CD4-positive, alpha-beta memory T cell (primary cell): ENCODE data around the gene SP100. TPM values are rescaled to one million over a fixed set of nuclear protein-coding genes. Genes with fewer than 3 reads are reported as not detected.

Source experiments
- CTCF ChIA-PET: fragments of 350-600 bp; sonication (Branson Sonifier 250); formaldehyde crosslinking; loops from one replicate; lab custom pipeline; 2021; ENCODE audit warnings: inconsistent platforms; ENCODE audit not compliant: partially characterized antibody; lab: Charles Lee
- POLR2A ChIA-PET: fragments of 350-600 bp; sonication (Branson Sonifier 250); formaldehyde crosslinking; loops from one replicate; lab custom pipeline; 2021; ENCODE audit not compliant: partially characterized antibody; lab: Charles Lee
- DNase-seq, 5 donors: peaks; one replicate each; pipeline versions ENCODE4 v3.0.0 to v3.0.0-alpha.2; 2020 to 2022; ENCODE audit warnings: mixed read lengths in 1 of 5
- H3K27ac ChIP-seq: one replicate; pipeline ENCODE4 v1.7.0; 2013; ENCODE audit warnings: low read depth, low read length
- H3K27me3 ChIP-seq: 2 replicates; pipeline ENCODE4 v1.7.0; 2013; ENCODE audit warnings: mild to moderate bottlenecking, low read length, moderate library complexity; ENCODE audit not compliant: insufficient read depth
- H3K36me3 ChIP-seq: 2 replicates; pipeline ENCODE4 v1.7.0; 2013; ENCODE audit warnings: mild to moderate bottlenecking, low read length, moderate library complexity; ENCODE audit not compliant: insufficient read depth
- H3K4me1 ChIP-seq: 2 replicates; pipeline ENCODE4 v1.7.0; 2013; ENCODE audit warnings: mild to moderate bottlenecking, low read length, moderate library complexity; ENCODE audit not compliant: insufficient read depth
- H3K4me3 ChIP-seq, 2 donors: one replicate each; pipeline ENCODE4 v1.7.0; 2013; ENCODE audit warnings: low read length in 2 of 2, mild to moderate bottlenecking in 1 of 2
- H3K9me3 ChIP-seq, 2 donors: one replicate each; pipeline ENCODE4 v1.7.0; 2013; ENCODE audit warnings: low read length in 2 of 2, control low read depth in 1 of 2; ENCODE audit not compliant: control insufficient read depth in 1 of 2
- H3K27ac Mint-ChIP-seq, 7 donors: one replicate each; pipeline ENCODE4 v1.8.0; 2020 to 2021; ENCODE audit warnings: mixed read lengths in 7 of 7, mild to moderate bottlenecking in 6 of 7, inconsistent platforms in 3 of 7, moderate library complexity in 3 of 7
- H3K27me3 Mint-ChIP-seq, 2 donors: one replicate each; pipeline ENCODE4 v1.8.0; 2020 to 2021; ENCODE audit warnings: mixed read lengths in 2 of 2
- H3K36me3 Mint-ChIP-seq, 2 donors: one replicate each; pipeline ENCODE4 v1.8.0; 2020 to 2021; ENCODE audit warnings: mixed read lengths in 2 of 2, inconsistent platforms in 1 of 2, mild to moderate bottlenecking in 1 of 2
- H3K4me1 Mint-ChIP-seq, 4 donors: one replicate each; pipeline ENCODE4 v1.8.0; 2020 to 2021; ENCODE audit warnings: mixed read lengths in 4 of 4, mild to moderate bottlenecking in 1 of 4
- H3K4me3 Mint-ChIP-seq, 8 donors: one replicate each; pipeline ENCODE4 v1.8.0; 2020 to 2021; ENCODE audit warnings: mixed read lengths in 8 of 8, mild to moderate bottlenecking in 7 of 8, moderate library complexity in 6 of 8, inconsistent platforms in 3 of 8
- H3K9me3 Mint-ChIP-seq, 8 donors: one replicate each; pipeline ENCODE4 v1.8.0; 2020 to 2021; ENCODE audit warnings: mixed read lengths in 8 of 8, mild to moderate bottlenecking in 5 of 8, inconsistent platforms in 3 of 8, moderate library complexity in 1 of 8
- intact Hi-C: fragments of 100-400 bp; cut with micrococcal nuclease; formaldehyde crosslinking; loops from one replicate; pipeline ENCODE4 v1.15.1; 2023
- polyA plus RNA-seq, 2 donors: library from polyadenylated mRNA; unstranded; fragments of 300-500 nt; fragmentation: Illumina TruSeq; gene quantifications; one replicate each; pipeline ENCODE4 v1.2.3, GENCODE V29; 2021
- total RNA-seq, 2 experiments: library from RNA; stranded (reverse); gene quantifications; one replicate each; pipeline ENCODE4 v1.2.3, GENCODE V29; 2021

SP100 gene
- total and polyA plus RNA-seq, 4 experiments from 2014 or later = 101 to 226 (median 216) TPM

DNA sequence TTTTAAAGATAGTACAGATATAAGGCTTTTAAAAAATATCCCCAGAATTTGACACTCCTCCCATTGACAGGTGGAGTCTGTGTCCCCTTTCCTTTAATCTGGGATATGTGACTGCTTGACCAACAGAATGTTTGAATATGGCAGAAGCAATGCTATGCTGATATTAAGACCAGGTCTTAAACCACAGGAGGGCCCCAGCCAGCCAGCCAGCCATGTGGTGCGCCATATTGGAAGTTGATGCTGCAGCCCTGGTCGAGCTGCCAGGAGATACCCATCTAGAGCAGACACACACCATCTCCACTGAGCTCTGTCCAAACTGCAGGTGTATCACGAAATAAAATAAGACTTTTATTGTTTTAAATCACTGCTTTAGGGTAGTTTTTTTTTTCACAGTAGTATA, 174.3 kb downstream of the SP100 start:
- ChIA-PET CTCF (no interaction called here), POLR2A (interaction anchor here (1.4 kb wide), 1 partner anchor 13 kb away, joined by 7 read pairs; no protein-coding TSS in a partner anchor)

DNA sequence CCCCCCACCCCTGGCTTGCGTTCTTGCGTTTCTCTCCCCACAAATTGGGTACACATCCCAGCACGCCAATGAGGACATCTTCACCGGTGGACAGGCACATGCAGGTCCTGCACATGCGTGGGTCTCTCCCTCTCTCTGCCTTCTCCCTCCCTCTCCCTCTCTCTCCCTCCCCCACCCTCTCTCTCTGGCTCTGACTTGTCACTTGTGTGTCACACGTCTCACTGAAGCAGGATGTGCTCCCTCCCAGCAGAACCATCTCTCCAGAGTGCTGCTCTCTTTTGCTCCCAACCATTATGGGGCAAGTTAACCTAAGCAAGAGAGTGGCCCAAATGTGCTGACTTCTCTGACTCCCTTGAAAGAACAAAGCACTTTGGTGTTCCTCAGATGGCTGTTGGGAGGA, 175.8 kb downstream of the SP100 start:
- Mint-ChIP-seq H3K27me3 (no peaks in the 10 kb centered on the region), H3K27ac (peak overlapping the region in 3 of 7 donors; percentile 23 to 39 (median 38))

More for the DNA sequence above, 174.3 kb downstream of the SP100 start:
- Mint-ChIP-seq H3K4me1 (peaks cover 27 to 59% (median 39%) of the 10 kb centered on the region in 4 donors), H3K27me3 (no peaks in the 10 kb centered on the region), H3K36me3 (peaks cover 0 to 7% of the 10 kb centered on the region in 2 donors), H3K9me3 (peaks cover 0 to 2% (median 0%) of the 10 kb centered on the region in 8 donors), H3K27ac (peak overlapping the region in 1 of 7 donors; percentile 79), H3K4me3 (no peak overlapping the region)
- Histone ChIP-seq H3K27ac (no peak overlapping the region), H3K4me1 (peaks cover 21% of the 10 kb centered on the region), H3K4me3 (no peak overlapping the region), H3K27me3 (no peaks in the 10 kb centered on the region), H3K9me3 (no peaks in the 10 kb centered on the region), H3K36me3 (no peaks in the 10 kb centered on the region)
- no peak for DNase-seq
- intact Hi-C loops = no loop called here

GRCh38 chr2:230592775-230593174, 176.8 kb downstream of the SP100 start:
- Histone ChIP-seq H3K36me3 (no peaks in the 10 kb centered on the region), H3K4me1 (peaks cover 22% of the 10 kb centered on the region), H3K27me3 (no peaks in the 10 kb centered on the region), H3K27ac (no peak overlapping the region), H3K9me3 (no peaks in the 10 kb centered on the region), H3K4me3 (no peak overlapping the region)
- ChIA-PET CTCF (no interaction called here), POLR2A (interaction anchor here (2.6 kb wide), 1 partner anchor 9 kb away, joined by 16 read pairs; no protein-coding TSS in a partner anchor)
- H3K36me3 Mint-ChIP-seq = peaks cover 0 to 7% of the 10 kb centered on the region in 2 donors
- intact Hi-C loops = no loop called here
- H3K9me3 Mint-ChIP-seq = peaks cover 0 to 4% (median 0%) of the 10 kb centered on the region in 8 donors
- peaks cover 41 to 75% (median 53%) of the 10 kb centered on the region in 4 donors for H3K4me1 Mint-ChIP-seq
- peak overlapping the region in 5 of 7 donors; percentile 33 to 83 (median 63) for H3K27ac Mint-ChIP-seq
- DNase-seq = no peak
- no peaks in the 10 kb centered on the region for H3K27me3 Mint-ChIP-seq
- H3K4me3 Mint-ChIP-seq = peak overlapping the region in 3 of 8 donors; percentile 32 to 71 (median 66)

More for the DNA sequence above, 175.8 kb downstream of the SP100 start:
- no peaks in the 10 kb centered on the region for H3K27me3 ChIP-seq
- intact Hi-C loops = no loop called here
- H3K27ac ChIP-seq = no peak overlapping the region
- CTCF ChIA-PET = no interaction called here
- peaks cover 21% of the 10 kb centered on the region for H3K4me1 ChIP-seq
- no peaks in the 10 kb centered on the region for H3K36me3 ChIP-seq
- POLR2A ChIA-PET = no interaction called here
- Mint-ChIP-seq H3K4me3 (peak overlapping the region in 2 of 8 donors; percentile 11), H3K4me1 (peaks cover 36 to 65% (median 47%) of the 10 kb centered on the region in 4 donors), H3K36me3 (peaks cover 0 to 7% of the 10 kb centered on the region in 2 donors), H3K9me3 (peaks cover 0 to 4% (median 0%) of the 10 kb centered on the region in 8 donors)
- no peaks in the 10 kb centered on the region for H3K9me3 ChIP-seq
- DNase-seq = no peak
- no peak overlapping the region for H3K4me3 ChIP-seq

Other genes with a start within 250 kb of the SP100 start
- gene SP110, start 196.2 kb upstream of the SP100 start, total RNA-seq = 100 to 1,000 TPM; 108 to 123 TPM
- gene SP110, start 196.2 kb upstream of the SP100 start, polyA plus RNA-seq = 10 to 100 TPM; 49.8 to 99.2 TPM
- 10 to 100 TPM; 70.8 to 79.3 TPM for gene SP140, start 190.5 kb upstream of the SP100 start, total RNA-seq
- 10 to 100 TPM; 18.0 to 34.2 TPM for gene SP140, start 190.5 kb upstream of the SP100 start, polyA plus RNA-seq
- 100 to 1,000 TPM in 1 of 2 experiments, 10 to 100 TPM in 1; 98.6 to 102 TPM for gene SP140L, start 89.0 kb upstream of the SP100 start, total RNA-seq
- gene SP140L, start 89.0 kb upstream of the SP100 start, polyA plus RNA-seq = 10 to 100 TPM; 24.1 to 37.2 TPM